ENCODE measurements around the gene HADHA. TPM values are rescaled to one million over a fixed set of nuclear protein-coding genes. Genes with fewer than 3 reads are reported as not detected.
"Not testable (repeated sequence)": the region's sequence is repeated elsewhere in the genome, so short reads cannot be mapped to it uniquely, and the experiment has no call there.

Gene HADHA
- polyA plus RNA-seq, 4 donors = 188 to 240 (median 211) TPM

- no peak for DNase-seq (ENCODE audit: low read depth in 4 of 4, low spot score in 2 of 4)
These were observed 67.3 kb downstream of the HADHA start for GRCh38 chr2:26177122-26177521.

DNA sequence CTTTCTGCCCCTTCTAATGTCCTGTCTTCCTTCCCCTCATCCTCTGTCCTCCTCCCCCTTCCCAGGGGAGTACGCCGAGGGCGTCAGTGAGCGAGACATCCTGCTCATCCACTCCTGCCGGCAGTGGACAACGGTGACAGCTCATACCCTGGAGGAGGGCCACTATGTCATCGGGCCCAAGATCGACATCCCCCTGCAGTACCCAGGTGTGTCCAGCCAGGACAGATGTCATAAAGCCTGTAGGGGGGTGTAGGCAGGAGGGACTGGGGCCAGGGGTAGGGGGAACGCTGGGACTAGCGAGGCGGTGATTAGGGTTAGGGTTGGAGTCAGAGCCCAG is 68.2 kb downstream of the HADHA start:
- DNase-seq (ENCODE audit: low read depth in 4 of 4, low spot score in 2 of 4) = no peak

DNA sequence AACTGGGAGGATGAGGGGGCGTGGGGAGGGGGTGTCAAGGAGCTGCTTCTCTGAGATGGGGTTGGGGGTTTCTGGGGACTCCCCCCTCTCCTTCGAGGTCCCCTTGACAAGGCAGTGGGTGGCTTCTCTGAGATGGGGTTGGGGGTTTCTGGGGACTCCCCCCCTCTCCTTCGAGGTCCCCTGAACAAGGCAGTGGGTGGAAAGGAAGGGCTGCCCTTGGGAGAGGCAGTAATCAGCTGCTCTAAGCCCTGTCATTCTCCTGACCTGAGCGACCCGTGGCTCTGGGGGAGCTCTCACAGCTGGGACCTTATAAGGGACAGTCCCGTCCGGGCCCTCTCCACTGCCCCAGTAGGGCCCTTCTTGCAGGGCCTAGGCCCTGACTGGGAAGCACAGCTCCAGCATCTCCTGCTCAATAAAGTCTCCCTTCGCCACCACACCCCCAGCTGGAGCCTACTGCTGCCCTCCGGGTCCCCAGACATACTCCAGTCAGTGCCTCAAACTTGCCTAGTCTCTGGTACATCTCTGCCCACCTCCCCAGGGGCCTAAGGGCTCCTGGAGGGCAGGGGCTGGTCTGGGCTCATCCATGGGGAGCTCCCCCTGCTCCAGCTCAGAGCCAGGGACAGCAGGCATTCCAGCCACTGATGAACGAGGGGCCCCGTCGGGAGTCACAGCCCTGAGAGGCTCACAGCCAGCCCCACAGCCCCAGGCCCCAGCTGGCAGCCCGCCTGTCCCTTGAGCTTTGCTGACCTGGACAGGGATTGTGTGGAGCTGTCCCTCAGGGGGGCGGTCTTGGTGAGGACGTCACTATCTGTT is 68.8 kb downstream of the HADHA start:
- DNase-seq (ENCODE audit: low read depth in 4 of 4, low spot score in 2 of 4) = no peak

DNA sequence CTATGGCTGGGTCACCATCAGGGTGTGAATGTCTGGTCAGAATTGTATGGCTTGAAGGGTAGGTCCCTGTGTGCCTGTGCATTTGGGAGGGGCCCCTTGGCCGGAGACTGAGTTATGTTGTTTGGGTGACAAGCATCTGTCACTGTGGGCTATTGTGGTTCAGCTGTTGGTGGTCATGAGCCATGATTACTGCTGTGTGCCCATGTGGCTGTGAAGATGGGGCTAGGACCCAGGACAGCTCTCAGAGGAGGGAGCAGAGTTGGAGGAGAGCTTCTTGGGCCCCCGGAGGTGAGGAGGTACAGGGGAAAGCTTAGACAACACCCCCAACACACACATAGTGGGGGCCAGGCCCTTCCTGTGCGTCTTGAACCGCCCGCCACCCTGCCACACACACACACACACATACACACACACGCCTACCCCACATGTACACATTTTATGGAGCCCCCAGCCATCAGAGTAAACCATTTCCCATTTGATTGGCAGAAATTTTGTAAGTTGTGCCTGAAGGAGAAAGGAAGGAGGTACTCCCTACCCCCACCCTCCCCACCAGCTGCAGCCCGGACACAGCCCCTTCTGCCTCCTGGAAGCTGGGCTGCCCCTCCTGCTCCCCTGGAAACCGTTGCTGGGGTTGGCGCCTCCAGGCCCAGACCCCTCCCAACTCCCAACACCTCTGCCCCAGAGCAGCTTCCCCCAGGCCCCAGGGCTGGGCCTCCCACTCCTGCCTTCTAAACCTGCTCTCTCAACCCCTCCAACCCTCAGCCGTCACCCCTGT is 69.6 kb downstream of the HADHA start:
- no peak for DNase-seq (ENCODE audit: low read depth in 4 of 4, low spot score in 2 of 4)

GRCh38 chr2:26173776-26174482 is 70.5 kb downstream of the HADHA start:
- no peak for DNase-seq (ENCODE audit: low read depth in 4 of 4, low spot score in 2 of 4)

- DNase-seq (ENCODE audit: low read depth in 4 of 4, low spot score in 2 of 4) = no peak
These were observed 71.3 kb downstream of the HADHA start, which contains the start of gene GAREM2 for GRCh38 chr2:26172871-26173775. Gene GAREM2, plus strand, starts transcription at chr2:26173088. Its CDS starts 133 bp downstream, at chr2:26173221.

DNA sequence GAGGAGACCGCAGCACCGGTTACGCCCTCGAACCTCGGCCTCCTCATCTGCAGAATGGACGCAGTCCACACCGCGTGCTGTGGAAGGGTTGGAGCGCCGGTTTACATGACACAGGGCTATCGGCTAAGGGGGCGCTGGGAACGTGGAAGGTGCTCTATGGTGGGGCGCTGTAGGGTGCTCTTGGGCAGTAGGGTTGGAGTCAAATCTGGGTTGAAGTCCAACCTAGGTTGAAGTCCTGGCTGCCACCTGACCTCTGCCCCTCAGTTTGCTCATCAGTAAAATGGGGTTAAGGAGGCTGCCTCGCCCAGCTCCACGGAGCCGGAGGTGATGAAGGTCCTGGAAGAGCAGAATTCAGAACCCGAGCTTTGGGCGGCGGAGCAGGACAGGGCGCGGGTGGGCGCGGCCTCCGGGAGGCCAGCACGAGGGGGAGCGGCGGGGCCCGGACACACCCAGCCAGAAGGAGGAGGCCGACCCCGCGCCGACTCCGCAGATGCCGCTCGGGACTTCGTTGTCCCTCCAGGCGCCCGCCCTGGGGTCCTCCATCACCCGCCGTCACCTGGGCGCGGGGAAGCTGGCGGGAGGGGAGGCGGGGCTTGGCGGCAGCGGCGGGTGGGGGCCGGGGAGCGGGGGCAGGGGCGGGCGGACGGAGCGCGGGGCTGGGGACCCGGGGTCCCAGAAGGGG is 72.1 kb downstream of the HADHA start:
- no peak for DNase-seq (ENCODE audit: low read depth in 4 of 4, low spot score in 2 of 4)

GRCh38 chr2:26170795-26171194 is 73.6 kb downstream of the HADHA start:
- no peak for DNase-seq (ENCODE audit: low read depth in 4 of 4, low spot score in 2 of 4)

DNA sequence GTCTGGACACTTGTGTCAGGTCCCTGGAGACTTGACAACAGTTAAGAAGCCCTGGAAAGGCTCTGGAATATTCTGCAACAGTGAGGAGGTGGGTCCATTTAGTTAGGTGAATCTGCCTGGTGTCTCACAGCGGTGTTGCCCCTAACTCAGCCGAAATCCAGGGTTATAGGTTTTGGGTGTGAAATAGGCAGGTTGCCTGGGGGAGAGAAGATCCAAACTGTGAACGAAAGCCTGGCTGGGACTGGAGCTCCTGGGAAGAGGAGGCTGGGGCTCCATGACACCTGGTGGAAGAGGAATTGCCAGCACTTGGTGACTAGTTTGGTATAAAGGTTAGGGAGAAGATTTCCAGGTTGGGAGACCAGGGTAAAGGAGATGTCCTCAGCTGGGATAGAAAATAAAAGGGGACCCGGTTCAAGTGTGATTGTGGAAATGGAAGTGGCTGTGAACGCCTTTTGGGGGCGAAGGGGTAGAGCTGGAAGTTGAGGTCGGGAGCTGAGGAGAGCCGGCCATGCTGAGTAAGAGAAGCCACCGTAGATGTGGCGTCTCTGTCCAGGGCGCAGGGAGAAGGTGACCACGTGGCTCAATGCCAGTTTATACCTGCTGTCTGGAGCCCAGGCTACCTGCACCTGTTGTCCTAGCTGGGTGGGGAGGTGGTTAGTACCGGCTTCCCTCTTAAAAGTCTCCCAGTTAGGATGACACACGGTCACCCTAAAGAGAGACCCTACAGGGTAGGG is 74.6 kb downstream of the HADHA start:
- DNase-seq (ENCODE audit: low read depth in 4 of 4, low spot score in 2 of 4) = no peak

- DNase-seq (ENCODE audit: low read depth in 4 of 4, low spot score in 2 of 4) = no peak
These were observed 75.2 kb downstream of the HADHA start for GRCh38 chr2:26169226-26169625.

- no peak for DNase-seq (ENCODE audit: low read depth in 4 of 4, low spot score in 2 of 4)
These were observed 75.6 kb downstream of the HADHA start for GRCh38 chr2:26168785-26169184.

- not testable (repeated sequence) for DNase-seq (ENCODE audit: low read depth in 4 of 4, low spot score in 2 of 4)
These were observed 77.9 kb downstream of the HADHA start for GRCh38 chr2:26166541-26166940.

DNA sequence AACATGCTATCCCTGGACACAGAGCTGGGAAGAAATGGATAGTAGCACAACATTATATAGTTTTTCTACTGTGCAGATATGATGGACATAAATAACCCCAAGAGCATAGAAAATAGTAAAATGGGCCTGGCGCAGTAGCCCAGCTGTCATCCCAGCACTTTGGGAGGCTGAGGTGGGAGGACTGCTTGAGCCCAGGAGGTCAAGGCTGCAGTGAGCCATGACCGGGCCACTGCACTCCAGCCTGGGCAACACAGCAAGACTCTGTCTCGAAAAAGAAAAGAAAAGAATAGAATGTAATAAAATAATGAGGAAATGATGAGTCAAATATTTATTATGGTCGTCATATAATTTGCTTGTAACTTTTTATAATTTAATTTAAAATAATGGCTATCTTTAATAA is 79.0 kb downstream of the HADHA start:
- no peak for DNase-seq (ENCODE audit: low read depth in 4 of 4, low spot score in 2 of 4)

DNA sequence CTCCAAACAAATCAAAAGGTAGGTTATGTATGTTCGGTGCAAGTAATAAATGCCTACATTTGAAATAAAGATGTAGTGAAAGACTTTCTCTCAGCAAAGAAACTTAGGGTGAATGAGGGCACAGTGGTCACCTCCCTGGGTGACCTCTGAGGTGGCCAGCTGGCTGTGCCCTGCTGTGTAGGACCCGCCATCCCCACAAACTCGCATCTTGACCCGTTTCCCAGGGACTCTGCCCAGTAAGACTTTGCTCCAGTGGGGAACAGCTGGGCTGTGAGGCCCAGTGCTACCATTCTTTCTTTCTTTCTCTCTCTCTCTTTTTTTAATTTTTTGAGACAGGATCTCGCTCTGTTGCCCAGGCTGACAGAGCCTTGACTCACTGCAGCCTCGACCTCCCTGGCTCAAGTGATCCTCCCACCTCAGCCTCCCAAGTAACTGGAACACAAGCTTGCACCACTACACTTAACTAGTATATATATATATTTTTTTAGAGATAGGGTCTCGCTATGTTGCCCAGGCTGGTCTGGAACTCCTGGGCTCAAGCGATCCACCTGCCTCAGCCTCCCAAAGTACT is 79.7 kb downstream of the HADHA start:
- no peak for DNase-seq (ENCODE audit: low read depth in 4 of 4, low spot score in 2 of 4)

- no peak for DNase-seq (ENCODE audit: low read depth in 4 of 4, low spot score in 2 of 4)
These were observed 80.2 kb downstream of the HADHA start for GRCh38 chr2:26164231-26164630.

- no peak for DNase-seq (ENCODE audit: low read depth in 4 of 4, low spot score in 2 of 4)
These were observed 81.5 kb downstream of the HADHA start for GRCh38 chr2:26162963-26163362.

DNA sequence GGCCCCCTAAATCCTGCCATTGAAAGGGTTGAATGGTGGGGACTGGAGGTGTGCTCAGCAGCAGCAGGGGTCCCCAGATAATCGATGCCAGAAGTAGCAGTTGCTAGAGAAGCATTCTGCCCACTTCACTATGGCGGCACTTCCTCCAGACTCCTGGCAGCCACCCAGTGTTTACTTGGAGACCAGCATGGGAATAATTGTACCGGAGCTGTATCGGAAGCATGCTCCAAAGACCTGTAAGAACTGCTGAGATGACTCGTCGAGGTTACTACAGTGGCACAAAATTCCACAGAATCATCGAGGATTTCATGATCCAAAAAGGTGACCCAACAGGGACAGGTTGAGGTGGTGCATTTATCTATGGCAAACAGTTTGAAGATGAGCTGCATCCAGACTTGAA is 82.5 kb downstream of the HADHA start:
- DNase-seq (ENCODE audit: low read depth in 4 of 4, low spot score in 2 of 4) = no peak

- DNase-seq (ENCODE audit: low read depth in 4 of 4, low spot score in 2 of 4) = no peak
These were observed 86.9 kb downstream of the HADHA start for GRCh38 chr2:26157580-26157979.

DNA sequence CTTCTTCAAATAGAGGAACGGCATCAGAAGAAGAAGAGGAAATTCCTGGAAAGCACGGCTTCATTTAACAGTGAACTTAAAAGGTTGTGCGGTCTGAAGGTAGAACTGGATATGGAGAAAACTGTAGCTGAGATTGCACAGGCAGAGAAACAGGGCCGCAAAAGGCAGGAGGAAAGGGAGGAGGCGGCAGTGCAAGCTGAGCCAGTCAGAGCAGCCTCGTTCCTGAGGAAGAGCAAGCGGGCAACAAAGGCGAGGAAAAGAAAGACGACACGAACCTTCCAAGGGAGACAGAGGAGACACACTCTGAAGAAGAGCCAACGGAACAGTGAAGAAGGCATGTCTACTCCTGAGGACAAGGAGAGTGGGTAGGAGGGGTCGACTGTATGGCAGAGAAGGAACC is 94.2 kb downstream of the HADHA start:
- no peak for DNase-seq (ENCODE audit: low read depth in 4 of 4, low spot score in 2 of 4)
